Breast epithelium (tissue), 4 donors: Measurements from ENCODE around the gene PSME4. TPM values are rescaled to one million over a fixed set of nuclear protein-coding genes. Genes with fewer than 3 reads are reported as not detected.
"Not testable (repeated sequence)": the region's sequence is repeated elsewhere in the genome, so short reads cannot be mapped to it uniquely, and the experiment has no call there.

Experiments used
- DNase-seq, 2 donors: peaks; one replicate each; pipeline ENCODE4 v3.0.0-alpha.2; 2019; ENCODE audit warnings: low spot score in 2 of 2
- H3K27ac ChIP-seq, 2 donors: fragments of 200-600 bp; sonication (generic) in 1 of 2; one replicate each; pipeline ENCODE4 v1.5.1; 2016 to 2019; ENCODE audit warnings: mild to moderate bottlenecking in 1 of 2
- H3K27me3 ChIP-seq, 2 donors: fragments of 200-600 bp; sonication (generic) in 1 of 2; one replicate each; pipeline versions ENCODE4 v1.5.1 to v1.6.0; 2017 to 2019; ENCODE audit warnings: control low read depth in 1 of 2, mild to moderate bottlenecking in 1 of 2
- H3K36me3 ChIP-seq: fragments of 200-600 bp; one replicate; pipeline ENCODE4 v1.5.1; 2019
- H3K4me1 ChIP-seq, 2 donors: fragments of 200-600 bp; sonication (generic); one replicate each; pipeline ENCODE4 v1.5.1; 2016 to 2019; ENCODE audit warnings: control low read depth in 1 of 2
- H3K4me3 ChIP-seq, 3 donors: fragments of 200-600 bp; sonication (generic); 1 replicate in 2 of 3; 2 replicates in 1 of 3; pipeline ENCODE4 v1.5.1; 2016 to 2019; ENCODE audit warnings: mild to moderate bottlenecking in 3 of 3, moderate library complexity in 2 of 3
- H3K9me3 ChIP-seq, 2 donors: fragments of 200-600 bp; sonication (generic) in 1 of 2; one replicate each; pipeline ENCODE4 v1.5.1; 2016 to 2019; ENCODE audit warnings: control low read depth in 1 of 2
- POLR2A ChIP-seq: fragments of 450-650 bp; IDR thresholded peaks from one replicate; pipeline ENCODE4 v1.6.1; 2016; ENCODE audit warnings: antibody characterized with exemption, mild to moderate bottlenecking, moderate library complexity
- POLR2AphosphoS5 ChIP-seq, 3 donors: sonication (generic); formaldehyde crosslinking; IDR thresholded peaks; one replicate each; pipeline ENCODE4 v1.6.1; 2017; ENCODE audit warnings: antibody characterized with exemption in 3 of 3
- intact Hi-C: fragments of 100-400 bp; cut with DNase I; formaldehyde crosslinking; loops from one replicate; pipeline ENCODE4 v1.15.1; 2023; ENCODE audit warnings: low total_unique reads
- total RNA-seq, 3 donors: library from RNA; depleted of rRNA; stranded (reverse); fragments of >200 nt; gene quantifications; one replicate each; pipeline ENCODE4 v1.1.0, GENCODE V29; 2016
- TF ChIP-seq, protein P1 (sequence below), 3 donors: fragments of 450-650 bp; IDR thresholded peaks; one replicate each; pipeline ENCODE4 v1.5.1; 2016 to 2017; ENCODE audit warnings: antibody characterized with exemption in 3 of 3, mild to moderate bottlenecking in 3 of 3, moderate library complexity in 3 of 3

PSME4 gene
- total RNA-seq, 3 donors from 2014 or later = 45.3 to 176 (median 75.1) TPM

- TF ChIP-seq, protein P1, sequence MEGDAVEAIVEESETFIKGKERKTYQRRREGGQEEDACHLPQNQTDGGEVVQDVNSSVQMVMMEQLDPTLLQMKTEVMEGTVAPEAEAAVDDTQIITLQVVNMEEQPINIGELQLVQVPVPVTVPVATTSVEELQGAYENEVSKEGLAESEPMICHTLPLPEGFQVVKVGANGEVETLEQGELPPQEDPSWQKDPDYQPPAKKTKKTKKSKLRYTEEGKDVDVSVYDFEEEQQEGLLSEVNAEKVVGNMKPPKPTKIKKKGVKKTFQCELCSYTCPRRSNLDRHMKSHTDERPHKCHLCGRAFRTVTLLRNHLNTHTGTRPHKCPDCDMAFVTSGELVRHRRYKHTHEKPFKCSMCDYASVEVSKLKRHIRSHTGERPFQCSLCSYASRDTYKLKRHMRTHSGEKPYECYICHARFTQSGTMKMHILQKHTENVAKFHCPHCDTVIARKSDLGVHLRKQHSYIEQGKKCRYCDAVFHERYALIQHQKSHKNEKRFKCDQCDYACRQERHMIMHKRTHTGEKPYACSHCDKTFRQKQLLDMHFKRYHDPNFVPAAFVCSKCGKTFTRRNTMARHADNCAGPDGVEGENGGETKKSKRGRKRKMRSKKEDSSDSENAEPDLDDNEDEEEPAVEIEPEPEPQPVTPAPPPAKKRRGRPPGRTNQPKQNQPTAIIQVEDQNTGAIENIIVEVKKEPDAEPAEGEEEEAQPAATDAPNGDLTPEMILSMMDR (IDR thresholded peaks at IDR 0.05) = no peak
- TF ChIP-seq POLR2A (no peak), POLR2AphosphoS5 (IDR thresholded peaks at IDR 0.05) (peak in 2 of 3 donors; percentile 16 to 52)
- DNase-seq = peak; percentile 41 to 57
Measured at GRCh38 chr2:53859206-53860181, 111.3 kb downstream of the PSME4 start, which contains the start of gene GPR75. Gene GPR75 (minus strand): TSS chr2:53859967. CDS start chr2:53854756, 5,211 bp downstream.

DNA sequence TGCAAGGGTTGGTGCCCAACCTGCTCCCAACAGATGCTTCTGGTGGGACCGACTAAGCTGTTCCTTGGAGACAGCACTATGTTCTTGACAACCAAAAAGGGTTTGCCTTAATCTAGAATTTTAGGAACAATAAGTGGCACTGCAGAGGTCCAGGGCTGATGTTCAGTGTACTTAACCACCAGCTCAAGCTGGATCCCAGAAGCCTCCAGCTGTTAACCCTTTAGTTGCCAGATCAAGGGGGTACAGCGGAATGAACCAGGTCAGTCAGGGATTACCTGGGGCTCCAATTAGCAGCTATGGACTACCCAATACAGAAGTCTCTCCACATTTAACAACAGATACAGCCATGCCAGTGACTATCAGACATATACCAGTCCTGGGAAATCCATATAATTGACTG is 114.5 kb downstream of the PSME4 start:
- Histone ChIP-seq H3K27me3 (no peaks in the 10 kb centered on the region), H3K9me3 (no peaks in the 10 kb centered on the region), H3K4me1 (no peaks in the 10 kb centered on the region), H3K4me3 (no peak overlapping the region), H3K36me3 (no peaks in the 10 kb centered on the region), H3K27ac (no peak overlapping the region)
- no peak for DNase-seq
- intact Hi-C loops = no loop called here
- TF ChIP-seq POLR2AphosphoS5 (IDR thresholded peaks at IDR 0.05) = no peak
- no peak for TF ChIP-seq POLR2A

More at GRCh38 chr2:53859206-53860181, 111.3 kb downstream of the PSME4 start, which contains the start of gene GPR75:
- no peaks in the 10 kb centered on the region for H3K27me3 ChIP-seq
- intact Hi-C loops = no loop called here
- no peaks in the 10 kb centered on the region for H3K4me1 ChIP-seq
- H3K36me3 ChIP-seq = no peaks in the 10 kb centered on the region
- peak within 1 kb of the TSS; percentile 39 to 78 (median 67) for H3K4me3 ChIP-seq
- no peaks in the 10 kb centered on the region for H3K9me3 ChIP-seq
- H3K27ac ChIP-seq = peak within 1 kb of the TSS; percentile 78 to 88

GRCh38 chr2:53854678-53855077 is 116.1 kb downstream of the PSME4 start:
- H3K27me3 ChIP-seq = no peaks in the 10 kb centered on the region
- H3K9me3 ChIP-seq = no peaks in the 10 kb centered on the region
- no peak for DNase-seq
- H3K4me3 ChIP-seq = no peak overlapping the region
- H3K4me1 ChIP-seq = no peaks in the 10 kb centered on the region
- intact Hi-C loops = no loop called here
- no peak overlapping the region for H3K27ac ChIP-seq
- TF ChIP-seq POLR2AphosphoS5 (IDR thresholded peaks at IDR 0.05) (no peak), POLR2A (no peak)
- TF ChIP-seq, protein P1 (IDR thresholded peaks at IDR 0.05) = no peak
- H3K36me3 ChIP-seq = no peaks in the 10 kb centered on the region

- Histone ChIP-seq H3K9me3 (no peaks in the 10 kb centered on the region), H3K4me1 (no peaks in the 10 kb centered on the region), H3K27ac (no peak overlapping the region), H3K4me3 (no peak overlapping the region), H3K27me3 (no peaks in the 10 kb centered on the region), H3K36me3 (no peaks in the 10 kb centered on the region)
- TF ChIP-seq, protein P1 (IDR thresholded peaks at IDR 0.05) = no peak
- DNase-seq = no peak
- intact Hi-C loops = no loop called here
Measured at GRCh38 chr2:53852532-53852931, 118.3 kb downstream of the PSME4 start.

DNA sequence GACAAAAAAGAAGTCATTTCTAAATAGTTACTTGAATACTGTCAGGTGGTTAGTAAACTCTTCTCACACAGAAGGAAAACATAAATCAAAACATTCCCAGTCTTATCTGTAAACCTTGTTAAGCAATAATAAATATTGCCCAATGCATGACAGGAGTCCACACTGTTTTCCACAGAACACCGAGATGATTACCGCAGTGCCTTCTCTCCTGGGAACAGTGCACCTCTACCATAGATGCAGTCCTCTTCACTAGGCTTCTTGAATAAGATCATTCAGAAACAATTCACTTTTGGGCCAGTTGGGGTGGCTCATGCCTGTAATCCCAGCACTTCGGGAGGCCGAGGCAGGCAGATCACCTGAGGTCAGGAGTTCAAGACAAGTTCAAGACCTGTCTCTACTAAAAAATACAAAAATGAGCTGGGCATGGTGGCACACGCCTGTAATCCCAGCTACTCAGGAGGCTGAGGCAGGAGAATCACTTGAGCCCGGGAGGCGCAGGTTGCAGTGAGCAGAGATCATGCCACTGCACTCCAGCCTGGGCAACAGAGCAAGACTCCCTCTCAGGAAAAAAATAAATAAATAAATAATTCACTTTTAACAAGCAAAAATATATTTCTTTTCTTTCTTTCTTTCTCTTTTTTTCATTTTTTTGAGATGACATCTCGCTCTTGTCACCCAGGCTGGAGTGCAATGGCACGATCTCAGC is 119.6 kb downstream of the PSME4 start:
- H3K4me3 ChIP-seq, H3K27me3 ChIP-seq, H3K27ac ChIP-seq, intact Hi-C loops, H3K9me3 ChIP-seq, H3K36me3 ChIP-seq, DNase-seq, H3K4me1 ChIP-seq: not testable (repeated sequence)

GRCh38 chr2:53848062-53848461 is 122.7 kb downstream of the PSME4 start:
- H3K4me3 ChIP-seq = no peak overlapping the region

More at GRCh38 chr2:53848062-53848461, 122.7 kb downstream of the PSME4 start:
- H3K27me3 ChIP-seq = no peaks in the 10 kb centered on the region
- H3K27ac ChIP-seq = no peak overlapping the region
- TF ChIP-seq POLR2AphosphoS5 (IDR thresholded peaks at IDR 0.05) (no peak), POLR2A (no peak)
- TF ChIP-seq, protein P1 (IDR thresholded peaks at IDR 0.05) = no peak
- H3K4me1 ChIP-seq = no peaks in the 10 kb centered on the region
- H3K36me3 ChIP-seq = no peaks in the 10 kb centered on the region
- intact Hi-C loops = no loop called here
- H3K9me3 ChIP-seq = no peaks in the 10 kb centered on the region
- DNase-seq = no peak
